MG63 (cell line): Measurements from ENCODE around the gene KYAT1. TPM values are rescaled to one million over a fixed set of nuclear protein-coding genes. Genes with fewer than 3 reads are reported as not detected.

Experiments
- DNase-seq: peaks from one replicate; pipeline ENCODE4 v3.0.0-alpha.2; 2020
- H3K27me3 ChIP-seq: fragments of 250-450 bp; sonication (Bioruptor Pico); 2 replicates; pipeline ENCODE4 v1.5.1; 2020; ENCODE audit warnings: mild to moderate bottlenecking, moderate library complexity
- H3K36me3 ChIP-seq: fragments of 250-450 bp; sonication (Bioruptor Pico); 2 replicates; pipeline ENCODE4 v1.5.1; 2020; ENCODE audit warnings: mild to moderate bottlenecking, moderate library complexity
- H3K4me3 ChIP-seq: fragments of 250-450 bp; sonication (Bioruptor Pico); 2 replicates; pipeline ENCODE4 v1.5.1; 2020; ENCODE audit warnings: mild to moderate bottlenecking, moderate library complexity
- H3K9me3 ChIP-seq: fragments of 250-450 bp; sonication (Bioruptor Pico); 2 replicates; pipeline ENCODE4 v1.5.1; 2020; ENCODE audit warnings: mild to moderate bottlenecking, moderate library complexity
- total RNA-seq: library from RNA; depleted of rRNA; stranded (reverse); fragments of >200 nt; shearing (Covaris generic); gene quantifications from 2 replicates; pipeline ENCODE4 v1.2.3, GENCODE V29; 2014; ENCODE audit warnings: low replicate concordance; rRNA removed

The KYAT1 gene
- total RNA-seq = 9.6 and 17.8 TPM in 2 replicates

DNA sequence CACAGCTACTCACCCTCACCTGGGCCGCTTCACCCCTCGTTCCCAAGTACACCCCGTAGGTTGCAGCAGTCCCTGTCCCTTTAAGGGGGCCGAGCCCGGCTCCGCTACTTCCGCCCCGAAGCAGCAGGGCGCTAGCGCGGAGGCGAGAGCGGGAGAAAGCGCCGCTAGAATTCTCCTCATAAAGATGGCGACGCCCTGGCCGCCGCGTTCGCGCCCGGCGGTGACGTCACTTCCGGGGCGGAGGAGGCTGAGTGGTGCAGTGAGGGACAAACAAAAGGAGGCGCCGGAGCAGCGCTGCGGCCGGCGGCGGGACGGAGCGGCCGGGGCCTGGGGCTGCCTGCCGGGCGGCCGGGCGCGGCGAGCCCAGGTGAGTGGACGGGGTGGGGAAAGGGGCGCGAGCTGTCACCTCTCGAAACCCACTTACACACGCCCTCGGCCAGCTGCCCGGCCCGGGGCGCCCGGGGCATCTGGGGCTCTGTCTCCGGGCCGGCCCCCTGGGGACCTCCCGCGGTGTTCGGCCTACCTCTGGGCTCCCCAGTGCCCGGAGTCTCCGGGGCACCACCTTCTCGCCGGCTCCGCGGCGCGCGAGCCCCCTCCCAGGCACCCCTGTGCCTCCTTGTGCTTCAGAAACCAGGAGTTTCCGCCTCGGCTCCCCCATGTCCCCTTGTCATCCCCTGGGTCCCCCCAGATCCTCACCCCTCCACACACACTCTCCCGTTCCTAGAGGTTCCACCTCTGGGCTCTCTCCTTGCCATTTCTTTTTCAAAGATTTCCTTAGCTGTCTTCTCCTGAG, at the start of gene KYAT1, which contains the start of gene LRRC8A:
Gene KYAT1, minus strand, starts transcription at position 67 of the 793 bp plus-strand sequence. CDS start 36,545 bp downstream, outside the sequence.
Gene LRRC8A, plus strand, starts transcription at position 250 of the 793 bp plus-strand sequence. CDS start 25,032 bp downstream, outside the sequence.
- Histone ChIP-seq H3K9me3 (no peaks in the 10 kb centered on the region), H3K27me3 (no peaks in the 10 kb centered on the region), H3K4me3 (peak within 1 kb of the TSS; percentile 86), H3K36me3 (peaks cover 11% of the 10 kb centered on the region)
- DNase-seq = peak; percentile 97

DNA sequence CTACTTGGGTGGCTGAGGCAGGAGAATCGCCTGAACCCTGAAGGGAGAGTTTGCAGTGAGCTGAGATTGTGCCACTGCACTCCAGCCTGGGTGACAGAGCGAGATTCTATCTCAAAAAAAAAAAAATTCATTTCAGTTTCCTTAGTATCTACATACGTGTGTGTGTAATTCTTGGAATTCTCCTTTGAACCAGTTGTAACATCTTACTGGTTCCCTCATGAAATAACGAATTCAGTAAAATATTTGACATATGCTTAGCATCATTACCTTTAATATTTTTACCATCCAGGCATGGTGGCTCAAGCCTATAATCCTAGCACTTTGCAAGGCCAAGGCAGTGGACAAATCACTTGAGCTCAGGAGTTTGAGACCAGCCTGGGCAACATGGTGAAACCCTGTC, 47.8 kb upstream of the KYAT1 start:
- H3K4me3 ChIP-seq = no peak overlapping the region
- H3K9me3 ChIP-seq = no peaks in the 10 kb centered on the region
- no peak for DNase-seq
- no peaks in the 10 kb centered on the region for H3K36me3 ChIP-seq
- H3K27me3 ChIP-seq = no peaks in the 10 kb centered on the region

DNA sequence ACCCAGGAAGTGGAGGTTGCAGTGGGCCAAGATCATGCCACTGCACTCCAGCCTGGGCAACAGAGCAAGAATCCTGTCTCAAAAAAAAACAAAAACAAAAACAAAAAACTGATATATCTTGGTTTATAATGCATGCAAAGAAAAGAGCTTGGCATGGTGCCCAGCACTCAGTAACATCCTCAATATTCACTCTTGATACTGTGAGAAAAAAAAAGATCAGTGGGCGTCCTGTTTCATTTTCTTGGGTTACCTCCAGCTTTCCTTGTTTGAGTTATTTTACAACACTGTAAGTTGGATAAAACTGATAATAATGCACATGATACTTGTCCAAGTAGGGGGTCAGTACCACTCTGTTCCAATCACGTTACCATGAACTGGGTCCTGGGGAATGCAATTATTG, 46.9 kb upstream of the KYAT1 start:
- H3K4me3 ChIP-seq = no peak overlapping the region
- no peaks in the 10 kb centered on the region for H3K27me3 ChIP-seq
- no peaks in the 10 kb centered on the region for H3K36me3 ChIP-seq
- no peak for DNase-seq
- H3K9me3 ChIP-seq = no peaks in the 10 kb centered on the region

DNA sequence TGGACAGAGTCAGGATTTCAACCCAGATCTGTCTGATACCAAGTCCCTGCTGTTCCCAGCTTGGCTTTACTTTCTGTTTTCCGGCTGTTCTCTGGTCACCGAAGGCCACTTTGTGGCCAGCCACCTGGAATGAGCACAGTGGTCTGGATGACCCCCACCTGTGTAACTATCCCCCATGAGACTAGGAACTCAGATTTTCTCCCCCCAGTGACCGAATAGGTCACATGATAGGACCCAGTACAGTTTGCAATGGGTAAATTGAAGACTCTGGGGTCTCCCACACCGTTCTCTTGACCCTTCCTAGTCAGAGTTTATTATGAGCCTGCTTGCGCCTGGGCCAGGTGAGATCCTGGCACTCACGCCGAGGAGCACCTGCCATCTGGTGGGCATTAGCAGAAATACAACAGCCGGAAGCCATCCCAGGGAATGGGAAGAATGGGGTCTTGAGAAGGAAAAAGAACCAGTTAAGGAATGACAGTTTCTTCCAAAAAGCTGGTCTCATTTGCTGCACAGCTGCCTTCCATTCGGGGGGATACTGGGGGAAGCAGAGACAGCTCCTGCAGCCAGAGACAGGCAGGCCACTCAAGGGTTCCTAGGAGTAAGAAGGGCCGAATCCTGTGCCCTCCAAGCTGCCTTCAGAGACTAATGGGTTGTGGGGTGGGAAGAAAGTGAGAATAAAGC, 46.1 kb upstream of the KYAT1 start:
- no peak for DNase-seq
- no peaks in the 10 kb centered on the region for H3K27me3 ChIP-seq
- no peaks in the 10 kb centered on the region for H3K9me3 ChIP-seq
- no peaks in the 10 kb centered on the region for H3K36me3 ChIP-seq
- H3K4me3 ChIP-seq = no peak overlapping the region

DNA sequence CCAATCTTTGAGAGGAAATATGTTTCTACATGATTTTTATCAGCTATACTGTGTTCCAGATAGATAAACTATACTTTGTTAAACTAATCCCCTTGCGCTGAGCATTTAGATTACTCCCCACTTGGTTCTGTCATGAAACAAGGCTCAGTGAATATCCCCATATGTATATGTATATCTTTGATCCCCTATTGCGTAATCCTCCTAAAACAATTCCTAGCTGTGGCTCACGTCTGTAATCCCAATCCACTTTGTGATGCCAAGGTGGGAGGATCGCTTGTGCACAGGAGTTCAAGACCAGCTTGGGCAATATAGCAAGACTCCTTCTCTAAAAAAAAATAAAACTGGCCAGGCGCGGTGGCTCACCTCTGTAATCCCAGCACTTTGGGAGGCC, 41.7 kb upstream of the KYAT1 start:
- Histone ChIP-seq H3K4me3 (no peak overlapping the region), H3K36me3 (no peaks in the 10 kb centered on the region; the same call in 1 of the 2 replicates), H3K27me3 (no peaks in the 10 kb centered on the region), H3K9me3 (no peaks in the 10 kb centered on the region)
- no peak for DNase-seq

DNA sequence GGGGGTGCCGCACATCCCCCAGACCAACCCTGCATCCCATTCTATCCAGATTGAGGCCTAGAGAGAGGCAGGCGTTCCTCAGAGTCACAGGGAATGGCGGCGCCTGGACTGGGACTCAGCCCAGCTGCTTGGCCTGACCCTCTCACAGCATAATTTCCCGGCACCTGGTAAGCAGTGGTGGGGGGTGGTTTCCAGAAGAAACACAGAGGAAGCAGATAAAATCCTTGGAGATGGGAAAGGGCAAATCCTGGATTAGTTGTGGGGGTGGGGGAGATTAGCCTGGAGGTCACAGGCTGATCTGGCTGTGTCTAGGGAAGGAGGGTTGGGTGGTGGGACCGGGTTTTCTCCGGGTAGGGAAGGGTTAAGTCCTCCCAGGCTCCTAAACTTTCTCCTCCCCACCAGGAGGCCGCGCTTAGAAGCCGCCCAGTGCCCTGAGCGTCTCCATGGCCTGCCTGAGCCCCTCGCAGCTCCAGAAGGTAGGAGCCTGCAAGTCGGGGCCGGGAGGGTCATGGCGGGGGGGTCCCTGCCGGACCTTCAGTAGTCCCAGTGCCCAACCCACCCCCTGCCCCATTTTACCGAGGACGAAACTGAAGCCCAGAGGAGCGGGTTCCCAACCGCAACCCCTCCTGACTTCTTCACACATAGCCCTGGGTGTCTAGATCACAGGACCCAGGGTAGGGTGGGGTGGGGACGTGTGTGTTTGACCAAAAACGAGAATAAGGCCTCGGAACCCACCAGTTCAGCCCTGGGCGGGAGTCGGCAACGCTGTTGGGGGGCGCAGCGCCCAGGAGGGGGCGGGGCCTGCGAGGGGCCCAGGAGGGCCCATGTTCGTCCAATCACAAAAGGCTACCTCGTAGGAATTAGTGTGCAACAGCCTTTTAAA, 40.4 kb upstream of the KYAT1 start:
- no peaks in the 10 kb centered on the region for H3K27me3 ChIP-seq
- peaks cover 3% of the 10 kb centered on the region; the same call in 1 of the 2 replicates for H3K36me3 ChIP-seq
- H3K9me3 ChIP-seq = no peaks in the 10 kb centered on the region
- no peak overlapping the region for H3K4me3 ChIP-seq
- DNase-seq = no peak

DNA sequence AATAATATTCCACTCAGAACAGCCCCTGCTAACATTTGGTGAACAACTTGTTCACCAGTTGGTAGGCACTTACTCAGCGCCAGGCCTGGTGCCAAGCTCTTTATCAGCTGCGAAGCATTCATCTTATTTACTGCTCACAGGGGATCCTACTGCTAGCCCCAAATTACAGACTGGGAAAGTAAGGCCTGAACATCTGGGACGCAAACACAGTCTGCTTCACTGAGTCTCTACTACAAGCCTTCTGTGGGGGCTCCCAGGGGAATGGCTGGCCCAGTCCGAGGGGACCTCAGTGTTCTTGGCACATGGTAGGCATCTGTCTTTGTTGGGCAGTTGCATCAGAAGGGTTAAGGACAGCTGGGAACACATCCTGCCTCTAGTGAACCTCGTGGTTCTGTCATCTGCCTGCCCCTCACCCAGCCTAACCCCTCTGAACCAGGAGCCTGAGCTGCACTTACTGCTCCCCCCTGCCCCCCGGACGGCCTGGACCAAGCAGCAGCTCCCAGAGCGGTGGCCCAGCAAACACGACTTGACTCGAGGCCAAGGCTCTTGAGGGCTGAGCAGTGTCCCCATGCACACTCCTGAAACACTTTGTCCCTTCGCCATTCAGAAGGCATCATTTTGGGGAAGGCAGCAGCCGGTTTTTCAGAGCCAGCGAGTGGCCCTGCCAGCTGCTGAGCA, 38.8 kb upstream of the KYAT1 start, which contains the start of gene PHYHD1:
Gene PHYHD1, plus strand, starts transcription at position 602 of the 678 bp plus-strand sequence. CDS start 1,342 bp downstream, outside the sequence.
- Histone ChIP-seq H3K4me3 (no peak within 1 kb of the TSS), H3K9me3 (no peaks in the 10 kb centered on the region), H3K27me3 (no peaks in the 10 kb centered on the region), H3K36me3 (peaks cover 9% of the 10 kb centered on the region)
- DNase-seq = peak; percentile 83

DNA sequence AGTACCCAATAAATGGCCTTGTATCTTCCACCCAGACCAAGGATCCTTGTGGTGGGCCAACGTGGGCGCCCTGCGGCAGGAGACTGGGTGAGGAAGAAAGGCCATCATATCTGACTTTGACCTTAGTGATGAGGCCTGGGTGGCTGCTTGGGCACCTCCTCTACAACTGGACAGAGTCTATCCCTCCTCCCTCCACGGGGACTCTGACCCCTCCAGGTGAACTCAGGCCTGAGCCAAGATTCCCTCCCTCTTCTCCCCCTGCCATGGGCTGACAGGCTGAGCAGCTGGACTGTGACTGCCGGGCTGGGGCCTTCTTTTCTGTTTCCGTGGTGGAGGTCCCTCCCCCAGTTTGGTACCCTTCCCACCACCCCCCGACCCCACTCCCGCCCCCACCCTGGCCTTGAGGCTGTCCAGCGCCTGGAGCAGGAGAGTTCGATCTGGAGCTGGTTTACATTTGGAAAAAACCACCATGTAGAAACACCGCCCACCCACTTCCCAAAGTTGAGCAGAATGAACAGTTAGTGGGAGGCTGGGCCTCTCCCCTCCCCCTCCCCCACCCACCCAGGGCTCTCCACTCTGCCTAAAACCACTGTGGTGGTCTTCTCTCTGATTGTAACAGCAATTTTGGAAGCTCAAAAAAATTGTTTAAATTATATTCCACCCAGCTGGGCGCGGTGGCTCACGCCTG, 37.8 kb upstream of the KYAT1 start:
- Histone ChIP-seq H3K4me3 (no peak overlapping the region), H3K27me3 (no peaks in the 10 kb centered on the region), H3K36me3 (peaks cover 9% of the 10 kb centered on the region), H3K9me3 (no peaks in the 10 kb centered on the region)
- no peak for DNase-seq

DNA sequence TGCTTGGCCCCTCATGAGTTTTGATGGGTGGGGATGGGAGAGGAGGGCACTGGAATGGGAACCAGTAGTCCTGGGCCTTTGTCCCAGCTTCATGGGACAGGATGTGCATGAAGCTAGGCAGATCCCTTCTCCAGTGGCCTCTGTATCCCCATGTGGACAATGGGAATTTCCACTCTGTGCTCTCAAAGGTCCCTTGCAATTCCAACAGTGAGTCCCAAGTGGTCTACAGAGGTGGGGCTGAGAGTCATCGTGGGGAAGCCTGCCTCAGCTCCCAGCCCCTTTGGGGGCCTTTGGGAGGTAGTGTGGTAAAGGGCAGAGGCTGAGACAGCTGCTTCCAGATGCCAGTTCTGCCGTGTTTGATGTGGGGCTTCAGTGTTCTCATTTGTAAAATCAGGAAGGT, 37.2 kb upstream of the KYAT1 start:
- Histone ChIP-seq H3K27me3 (no peaks in the 10 kb centered on the region), H3K4me3 (no peak overlapping the region), H3K9me3 (no peaks in the 10 kb centered on the region), H3K36me3 (peaks cover 9% of the 10 kb centered on the region)
- no peak for DNase-seq

DNA sequence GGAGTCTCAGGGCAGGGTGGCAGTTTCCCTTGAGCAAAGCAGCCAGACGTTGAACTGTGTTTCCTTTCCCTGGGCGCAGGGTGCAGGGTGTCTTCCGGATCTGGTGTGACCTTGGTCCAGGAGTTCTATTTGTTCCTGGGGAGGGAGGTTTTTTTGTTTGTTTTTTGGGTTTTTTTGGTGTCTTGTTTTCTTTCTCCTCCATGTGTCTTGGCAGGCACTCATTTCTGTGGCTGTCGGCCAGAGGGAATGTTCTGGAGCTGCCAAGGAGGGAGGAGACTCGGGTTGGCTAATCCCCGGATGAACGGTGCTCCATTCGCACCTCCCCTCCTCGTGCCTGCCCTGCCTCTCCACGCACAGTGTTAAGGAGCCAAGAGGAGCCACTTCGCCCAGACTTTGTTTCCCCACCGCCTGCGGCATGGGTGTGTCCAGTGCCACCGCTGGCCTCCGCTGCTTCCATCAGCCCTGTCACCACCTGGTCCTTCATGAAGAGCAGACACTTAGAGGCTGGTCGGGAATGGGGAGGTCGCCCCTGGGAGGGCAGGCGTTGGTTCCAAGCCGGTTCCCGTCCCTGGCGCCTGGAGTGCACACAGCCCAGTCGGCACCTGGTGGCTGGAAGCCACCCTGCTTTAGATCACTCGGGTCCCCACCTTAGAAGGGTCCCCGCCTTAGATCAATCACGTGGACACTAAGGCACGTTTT, 35.5 kb upstream of the KYAT1 start:
- H3K27me3 ChIP-seq = no peaks in the 10 kb centered on the region
- peaks cover 13% of the 10 kb centered on the region for H3K36me3 ChIP-seq
- no peak overlapping the region for H3K4me3 ChIP-seq
- no peaks in the 10 kb centered on the region for H3K9me3 ChIP-seq
- DNase-seq = peak; percentile 64

DNA sequence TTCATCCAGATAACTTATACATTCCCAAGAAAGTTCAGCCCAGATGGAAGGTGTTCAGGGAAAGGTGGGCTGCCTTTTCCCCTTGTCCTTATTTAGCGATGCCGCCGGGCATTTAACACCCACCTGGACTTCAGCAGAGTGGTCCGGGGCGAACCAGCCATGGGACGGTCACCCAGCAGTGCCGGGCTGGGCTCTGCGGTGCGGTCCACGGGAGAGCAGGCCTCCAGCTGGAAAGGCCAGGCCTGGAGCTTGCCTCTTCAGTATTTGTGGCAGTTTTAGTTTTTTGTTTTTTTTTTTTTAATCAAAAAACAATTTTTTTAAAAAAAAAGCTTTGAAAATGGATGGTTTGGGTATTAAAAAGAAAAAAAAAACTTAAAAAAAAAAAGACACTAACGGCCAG, 35.0 kb upstream of the KYAT1 start:
- Histone ChIP-seq H3K36me3 (peaks cover 16% of the 10 kb centered on the region), H3K4me3 (no peak overlapping the region), H3K9me3 (no peaks in the 10 kb centered on the region), H3K27me3 (no peaks in the 10 kb centered on the region)
- no peak for DNase-seq

DNA sequence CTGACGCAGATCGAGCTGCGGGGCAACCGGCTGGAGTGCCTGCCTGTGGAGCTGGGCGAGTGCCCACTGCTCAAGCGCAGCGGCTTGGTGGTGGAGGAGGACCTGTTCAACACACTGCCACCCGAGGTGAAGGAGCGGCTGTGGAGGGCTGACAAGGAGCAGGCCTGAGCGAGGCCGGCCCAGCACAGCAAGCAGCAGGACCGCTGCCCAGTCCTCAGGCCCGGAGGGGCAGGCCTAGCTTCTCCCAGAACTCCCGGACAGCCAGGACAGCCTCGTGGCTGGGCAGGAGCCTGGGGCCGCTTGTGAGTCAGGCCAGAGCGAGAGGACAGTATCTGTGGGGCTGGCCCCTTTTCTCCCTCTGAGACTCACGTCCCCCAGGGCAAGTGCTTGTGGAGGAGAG, 34.5 kb upstream of the KYAT1 start:
- DNase-seq = no peak
- H3K36me3 ChIP-seq = peaks cover 18% of the 10 kb centered on the region
- no peaks in the 10 kb centered on the region for H3K9me3 ChIP-seq
- H3K4me3 ChIP-seq = no peak overlapping the region
- H3K27me3 ChIP-seq = no peaks in the 10 kb centered on the region

DNA sequence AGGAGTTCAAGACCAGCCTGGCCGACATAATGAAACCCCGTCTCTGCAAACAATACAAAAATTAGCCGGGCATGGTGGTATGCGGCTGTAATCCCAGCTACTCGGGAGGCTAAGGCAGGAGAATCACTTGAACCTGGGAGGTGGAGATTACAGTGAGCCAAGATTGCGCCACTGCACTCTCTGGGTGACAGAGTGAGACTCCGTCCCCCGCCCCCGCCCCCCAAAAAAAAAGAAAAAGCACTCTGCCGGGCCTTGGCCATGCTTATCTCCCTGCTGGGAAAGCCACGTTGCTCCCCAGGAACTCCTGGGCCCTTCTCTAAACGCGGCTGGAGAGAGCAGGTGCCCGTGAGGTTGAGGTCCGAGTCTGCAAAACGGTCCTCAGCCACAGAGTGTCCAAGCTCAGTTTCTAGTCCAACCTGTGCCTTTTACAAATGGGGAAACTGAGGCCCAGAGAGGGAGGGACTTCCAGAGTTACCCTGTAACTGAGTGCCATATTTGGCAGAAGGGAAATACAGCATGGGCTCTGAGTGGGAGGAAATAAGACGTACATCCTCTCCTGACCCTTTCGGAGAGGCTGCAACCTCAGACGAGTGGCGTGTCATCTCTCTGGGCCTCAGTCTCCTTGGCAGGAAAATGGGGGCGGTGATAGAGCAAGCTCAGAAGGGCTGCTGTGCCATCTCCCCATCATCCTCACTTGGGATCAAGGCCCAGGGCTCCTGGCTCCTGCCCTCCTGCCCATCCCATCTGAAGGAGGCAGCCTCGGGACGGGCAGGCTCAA, 32.4 kb upstream of the KYAT1 start:
- DNase-seq = no peak
- H3K4me3 ChIP-seq = no peak overlapping the region
- H3K9me3 ChIP-seq = no peaks in the 10 kb centered on the region
- no peaks in the 10 kb centered on the region for H3K27me3 ChIP-seq
- H3K36me3 ChIP-seq = peaks cover 27% of the 10 kb centered on the region

DNA sequence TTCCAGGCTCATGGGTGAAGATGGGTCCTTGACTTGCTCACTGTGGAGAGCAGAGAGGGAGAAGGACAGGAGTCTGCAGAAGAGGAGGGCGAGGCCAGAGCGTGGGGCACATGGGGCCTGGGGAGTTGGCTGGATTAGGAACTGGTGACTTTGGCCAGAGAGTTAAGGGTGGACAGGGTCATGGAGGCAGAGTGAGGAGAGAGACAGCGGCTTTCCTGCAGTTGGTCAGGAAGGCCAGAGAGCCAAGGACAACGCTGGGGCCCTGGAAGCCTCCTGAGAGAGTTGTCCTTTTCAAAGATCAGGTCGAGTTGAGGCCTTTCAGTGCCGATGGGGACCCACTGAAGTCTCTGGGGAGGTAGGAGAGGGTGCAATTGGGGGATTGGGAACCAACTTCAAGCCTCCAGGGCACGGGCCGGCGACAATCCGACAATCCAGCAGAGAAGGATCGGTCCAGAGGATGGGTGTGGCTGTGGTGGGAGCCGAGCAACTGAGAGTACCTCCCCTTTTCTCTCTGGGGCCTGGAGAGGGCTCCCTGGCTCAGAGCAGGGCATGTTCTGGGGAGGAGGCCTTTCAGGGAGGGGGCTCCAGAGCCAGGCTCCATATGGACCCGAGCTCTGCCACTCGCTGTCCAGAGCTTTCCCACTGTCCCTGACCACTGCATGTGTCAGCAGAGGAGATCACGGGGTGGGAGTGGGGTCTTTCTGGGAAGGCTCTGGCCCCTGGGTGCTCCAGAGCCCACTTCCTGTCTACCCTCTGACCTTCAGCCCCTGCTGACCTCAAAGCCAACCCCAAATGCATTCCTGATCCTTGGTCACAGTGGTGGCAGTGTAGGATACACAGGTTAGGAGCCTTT, 31.5 kb upstream of the KYAT1 start:
- peaks cover 33% of the 10 kb centered on the region for H3K36me3 ChIP-seq
- no peak overlapping the region for H3K4me3 ChIP-seq

More for the DNA sequence above, 31.5 kb upstream of the KYAT1 start:
- DNase-seq = no peak
- H3K9me3 ChIP-seq = no peaks in the 10 kb centered on the region
- H3K27me3 ChIP-seq = no peaks in the 10 kb centered on the region
